ENCODE results near the gene CCDC47.
"Not testable (repeated sequence)": the region's sequence is repeated elsewhere in the genome, so short reads cannot be mapped to it uniquely, and the experiment has no call there.

CCDC47 gene

GRCh38 chr17:63740464-63741142, 32.8 kb downstream of the CCDC47 start:
- peak overlapping the region; percentile 88 for H3K4me3 ChIP-seq (replicated peaks; ENCODE audit: low read depth, low read length)
- TF ChIP-seq CTCF (IDR thresholded peaks at IDR 0.05; ENCODE audit: low read length, missing control alignments), result no peak
- DNase-seq (ENCODE audit: low read depth), result no peak

- H3K4me3 ChIP-seq (replicated peaks; ENCODE audit: low read depth, low read length), result no peak overlapping the region
- no peak for DNase-seq (ENCODE audit: low read depth)
- TF ChIP-seq CTCF (IDR thresholded peaks at IDR 0.05; ENCODE audit: low read length, missing control alignments), result no peak
Measured at GRCh38 chr17:63735691-63736090, 37.7 kb downstream of the CCDC47 start.

GRCh38 chr17:63722403-63722802, 51.0 kb downstream of the CCDC47 start:
- H3K4me3 ChIP-seq (replicated peaks; ENCODE audit: low read depth, low read length), result no peak overlapping the region
- no peak for TF ChIP-seq CTCF (IDR thresholded peaks at IDR 0.05; ENCODE audit: low read length, missing control alignments)
- DNase-seq (ENCODE audit: low read depth), result no peak

GRCh38 chr17:63720194-63720593, 53.2 kb downstream of the CCDC47 start:
- H3K4me3 ChIP-seq (replicated peaks; ENCODE audit: low read depth, low read length); DNase-seq (ENCODE audit: low read depth): not testable (repeated sequence)

GRCh38 chr17:63718988-63719387, 54.4 kb downstream of the CCDC47 start:
- no peak overlapping the region for H3K4me3 ChIP-seq (replicated peaks; ENCODE audit: low read depth, low read length)
- no peak for DNase-seq (ENCODE audit: low read depth)
- TF ChIP-seq CTCF (IDR thresholded peaks at IDR 0.05; ENCODE audit: low read length, missing control alignments), result no peak

GRCh38 chr17:63716426-63716825, 57.0 kb downstream of the CCDC47 start:
- TF ChIP-seq CTCF (IDR thresholded peaks at IDR 0.05; ENCODE audit: low read length, missing control alignments), result no peak
- no peak overlapping the region for H3K4me3 ChIP-seq (replicated peaks; ENCODE audit: low read depth, low read length)
- DNase-seq (ENCODE audit: low read depth), result no peak

GRCh38 chr17:63714550-63715277, 58.7 kb downstream of the CCDC47 start:
- no peak for TF ChIP-seq CTCF (IDR thresholded peaks at IDR 0.05; ENCODE audit: low read length, missing control alignments)
- peak; percentile 46 for DNase-seq (ENCODE audit: low read depth)
- H3K4me3 ChIP-seq (replicated peaks; ENCODE audit: low read depth, low read length), result no peak overlapping the region
